ENCODE data around the gene KSR2. TPM values are rescaled to one million over a fixed set of nuclear protein-coding genes. Genes with fewer than 3 reads are reported as not detected.

The KSR2 gene
- total RNA-seq, 2 donors from 2014 or later: 1.1 to 2.0 TPM

- Histone ChIP-seq H3K4me1 (ENCODE audit: control insufficient read depth, insufficient read depth, low read length) (no peaks in the 10 kb centered on the region), H3K4me3 (ENCODE audit: low read length) (no peak overlapping the region), H3K27ac (ENCODE audit: low read depth, low read length) (no peak overlapping the region), H3K27me3 (ENCODE audit: control insufficient read depth, insufficient read depth, low read length, poor library complexity, severe bottlenecking) (no peaks in the 10 kb centered on the region), H3K9ac (ENCODE audit: extremely low read depth, low read length, poor library complexity, severe bottlenecking) (no peak overlapping the region), H3K9me3 (ENCODE audit: control insufficient read depth, low read length) (no peaks in the 10 kb centered on the region), H3K36me3 (ENCODE audit: control insufficient read depth, insufficient read depth, low read length) (no peaks in the 10 kb centered on the region)
- Mint-ChIP-seq H3K4me1 (peaks cover 5% of the 10 kb centered on the region), H3K27me3 (ENCODE audit: insufficient read depth) (no peaks in the 10 kb centered on the region), H3K27ac (no peak overlapping the region), H3K9me3 (peaks cover 4% of the 10 kb centered on the region), H3K4me3 (no peak overlapping the region), H3K36me3 (ENCODE audit: low read depth) (no peaks in the 10 kb centered on the region)
- no peak for DNase-seq
- WGBS, 2 experiments (ENCODE audit: insufficient coverage in 1 of 2, insufficient read length in 1 of 2): 89% methylated on average over 1 of the region's 1 CpG; no CpG with 5 or more reads in 1 of the 2 experiments
- no peak for TF ChIP-seq CTCF (conservative IDR thresholded peaks at IDR 0.05)
Observed at GRCh38 chr12:117699118-117699517, 269.7 kb downstream of the KSR2 start.

GRCh38 chr12:117695956-117696355 lies 272.8 kb downstream of the KSR2 start:
- Mint-ChIP-seq H3K9me3 (peaks cover 15% of the 10 kb centered on the region), H3K27me3 (ENCODE audit: insufficient read depth) (no peaks in the 10 kb centered on the region), H3K27ac (no peak overlapping the region), H3K36me3 (ENCODE audit: low read depth) (no peaks in the 10 kb centered on the region), H3K4me1 (no peaks in the 10 kb centered on the region), H3K4me3 (no peak overlapping the region)
- no peaks in the 10 kb centered on the region for H3K27me3 ChIP-seq (ENCODE audit: control insufficient read depth, insufficient read depth, low read length, poor library complexity, severe bottlenecking)
- no peaks in the 10 kb centered on the region for H3K36me3 ChIP-seq (ENCODE audit: control insufficient read depth, insufficient read depth, low read length)
- DNase-seq: no peak
- no peak overlapping the region for H3K4me3 ChIP-seq (ENCODE audit: low read length)
- H3K27ac ChIP-seq (ENCODE audit: low read depth, low read length): no peak overlapping the region
- WGBS, 2 experiments (ENCODE audit: insufficient coverage in 1 of 2, insufficient read length in 1 of 2): 85 to 100% methylated on average over 3 to 6 of the region's 6 CpGs
- H3K4me1 ChIP-seq (ENCODE audit: control insufficient read depth, insufficient read depth, low read length): no peaks in the 10 kb centered on the region
- TF ChIP-seq CTCF (conservative IDR thresholded peaks at IDR 0.05): no peak
- no peaks in the 10 kb centered on the region for H3K9me3 ChIP-seq (ENCODE audit: control insufficient read depth, low read length)
- H3K9ac ChIP-seq (ENCODE audit: extremely low read depth, low read length, poor library complexity, severe bottlenecking): no peak overlapping the region

- no peak overlapping the region for H3K4me3 Mint-ChIP-seq
- Histone ChIP-seq H3K4me1 (ENCODE audit: control insufficient read depth, insufficient read depth, low read length) (no peaks in the 10 kb centered on the region), H3K36me3 (ENCODE audit: control insufficient read depth, insufficient read depth, low read length) (no peaks in the 10 kb centered on the region), H3K27ac (ENCODE audit: low read depth, low read length) (no peak overlapping the region), H3K27me3 (ENCODE audit: control insufficient read depth, insufficient read depth, low read length, poor library complexity, severe bottlenecking) (no peaks in the 10 kb centered on the region), H3K9me3 (ENCODE audit: control insufficient read depth, low read length) (no peaks in the 10 kb centered on the region), H3K9ac (ENCODE audit: extremely low read depth, low read length, poor library complexity, severe bottlenecking) (no peak overlapping the region), H3K4me3 (ENCODE audit: low read length) (no peak overlapping the region)
- no peak for TF ChIP-seq CTCF (conservative IDR thresholded peaks at IDR 0.05)
- 96% methylated on average over 2 of the region's 2 CpGs; no CpG with 5 or more reads in 1 of the 2 experiments for WGBS, 2 experiments (ENCODE audit: insufficient coverage in 1 of 2, insufficient read length in 1 of 2)
- peaks cover 15% of the 10 kb centered on the region for H3K9me3 Mint-ChIP-seq
- H3K27me3 Mint-ChIP-seq (ENCODE audit: insufficient read depth): no peaks in the 10 kb centered on the region
- no peak for DNase-seq
- no peak overlapping the region for H3K27ac Mint-ChIP-seq
- no peaks in the 10 kb centered on the region for H3K36me3 Mint-ChIP-seq (ENCODE audit: low read depth)
- no peaks in the 10 kb centered on the region for H3K4me1 Mint-ChIP-seq
Observed at GRCh38 chr12:117692512-117692911, 276.3 kb downstream of the KSR2 start.

All from endodermal cell (in vitro differentiated cells).